Sigmoid colon (tissue), 7 donors: ENCODE measurements around the gene HK1. TPM values are rescaled to one million over a fixed set of nuclear protein-coding genes. Genes with fewer than 3 reads are reported as not detected.

Experiments used
- DNase-seq: peaks from one replicate; pipeline ENCODE4 v3.0.0-alpha.2; 2019
- H3K27ac ChIP-seq, 4 donors: fragments of 200-600 bp; sonication (generic); one replicate each; pipeline ENCODE4 v1.5.1; 2016 to 2019; ENCODE audit warnings: mild to moderate bottlenecking in 1 of 4
- H3K27me3 ChIP-seq, 3 donors: fragments of 200-600 bp; sonication (generic); one replicate each; pipeline ENCODE4 v1.5.1; 2019; ENCODE audit warnings: mild to moderate bottlenecking in 1 of 3
- H3K36me3 ChIP-seq, 4 donors: fragments of 200-600 bp; sonication (generic); one replicate each; pipeline ENCODE4 v1.5.1; 2016 to 2019
- H3K4me1 ChIP-seq, 4 donors: fragments of 200-600 bp; sonication (generic); one replicate each; pipeline ENCODE4 v1.5.1; 2017 to 2019
- H3K4me3 ChIP-seq, 4 donors: fragments of 200-600 bp; sonication (generic); one replicate each; pipeline ENCODE4 v1.5.1; 2017 to 2019; ENCODE audit warnings: mild to moderate bottlenecking in 2 of 4, moderate library complexity in 1 of 4
- H3K9me3 ChIP-seq, 4 donors: fragments of 200-600 bp in 3 of 4; sonication (generic) in 3 of 4; one replicate each; pipeline versions ENCODE4 v1.5.1 to v1.6.1; 2013 to 2019
- CTCF ChIP-seq, 4 experiments: fragments of 450-650 bp in 3 of 4; fragments of 200-600 bp in 1 of 4; IDR thresholded peaks; one replicate each; pipeline ENCODE4 v1.5.1; 2016 to 2019; ENCODE audit warnings: antibody characterized with exemption in 4 of 4, mild to moderate bottlenecking in 3 of 4, moderate library complexity in 2 of 4
- EP300 ChIP-seq, 4 donors: sonication (generic); formaldehyde crosslinking; IDR thresholded peaks; one replicate each; pipeline ENCODE4 v1.6.1; 2017; ENCODE audit warnings: antibody characterized with exemption in 4 of 4
- POLR2A ChIP-seq, 2 donors: fragments of 450-650 bp; IDR thresholded peaks; one replicate each; pipeline ENCODE4 v1.6.1; 2016; ENCODE audit warnings: antibody characterized with exemption in 2 of 2, mild to moderate bottlenecking in 2 of 2, moderate library complexity in 2 of 2
- POLR2AphosphoS5 ChIP-seq, 4 donors: sonication (generic); formaldehyde crosslinking; IDR thresholded peaks; one replicate each; pipeline ENCODE4 v1.6.1; 2017; ENCODE audit warnings: antibody characterized with exemption in 4 of 4
- WGBS, 2 donors: extraction: QIAGEN DNeasy Blood & Tissue Kit; methylation state at CpG; one replicate each; pipeline ENCODE4 v1.1.7; 2013; 5-methylcytosine and 5-hydroxymethylcytosine counted together
- intact Hi-C: fragments of 100-400 bp; cut with DNase I; formaldehyde crosslinking; loops from one replicate; pipeline ENCODE4 v1.15.1; 2023
- polyA plus RNA-seq, 3 donors: library from polyadenylated mRNA; stranded (reverse); fragments of 200-250 nt; gene quantifications; one replicate each; pipeline ENCODE4 v1.2.3, GENCODE V29; 2013
- total RNA-seq, 4 donors: library from RNA; depleted of rRNA; stranded (reverse); fragments of >200 nt; gene quantifications; one replicate each; pipeline ENCODE4 v1.1.0, GENCODE V29; 2016
- donor health status: healthy with polysubstance abuse.
- donor health status: Bipolar disorder and iron deficiency.
- donor health status: healthy.

The HK1 gene
- total and polyA plus RNA-seq, 7 donors: 23.4 to 74.9 (median 65.8) TPM

- H3K4me1 ChIP-seq: peaks cover 0 to 51% (median 46%) of the 10 kb centered on the region in 4 donors
Measured at GRCh38 chr10:69402386-69402785, 124.1 kb downstream of the HK1 start.

GRCh38 chr10:69403066-69403465 is 124.8 kb downstream of the HK1 start:
- H3K4me1 ChIP-seq: peaks cover 0 to 58% (median 52%) of the 10 kb centered on the region in 4 donors
- no peaks in the 10 kb centered on the region for H3K27me3 ChIP-seq
- intact Hi-C loops: loop anchor here (10.0 kb wide), 1 partner anchor 232 kb away; the partner anchor contains the start of gene FAM241B
- 46 to 82% methylated on average over 1 of the region's 1 CpG for WGBS, 2 donors
- TF ChIP-seq POLR2A (IDR thresholded peaks at IDR 0.05): no peak
- TF ChIP-seq POLR2AphosphoS5 (IDR thresholded peaks at IDR 0.05): peak in 1 of 4 donors; percentile 0
- H3K36me3 ChIP-seq: peaks cover 14 to 81% (median 30%) of the 10 kb centered on the region in 4 donors
- DNase-seq: no peak
- no peaks in the 10 kb centered on the region for H3K9me3 ChIP-seq
- peak overlapping the region; percentile 45 to 97 (median 90) for H3K27ac ChIP-seq
- no peak overlapping the region for H3K4me3 ChIP-seq

More at GRCh38 chr10:69402386-69402785, 124.1 kb downstream of the HK1 start:
- Histone ChIP-seq H3K27me3 (no peaks in the 10 kb centered on the region), H3K9me3 (no peaks in the 10 kb centered on the region), H3K36me3 (peaks cover 14 to 88% (median 30%) of the 10 kb centered on the region in 4 donors), H3K27ac (peak overlapping the region; percentile 45 to 97 (median 90)), H3K4me3 (no peak overlapping the region)
- TF ChIP-seq CTCF (IDR thresholded peaks at IDR 0.05): no peak
- peak in 1 of 4 donors; percentile 14 for TF ChIP-seq POLR2AphosphoS5 (IDR thresholded peaks at IDR 0.05)
- no peak for TF ChIP-seq POLR2A (IDR thresholded peaks at IDR 0.05)
- TF ChIP-seq EP300 (IDR thresholded peaks at IDR 0.05): no peak
- 86% methylated on average over 6 of the region's 6 CpGs for WGBS, 2 donors
- intact Hi-C loops: loop anchor here (10.0 kb wide), 1 partner anchor 232 kb away; the partner anchor contains the start of gene FAM241B
- no peak for DNase-seq

GRCh38 chr10:69403519-69403918 is 125.2 kb downstream of the HK1 start:
- Histone ChIP-seq H3K27ac (peak overlapping the region; percentile 88 to 97 (median 94)), H3K4me1 (peaks cover 0 to 62% (median 56%) of the 10 kb centered on the region in 4 donors), H3K4me3 (no peak overlapping the region), H3K27me3 (no peaks in the 10 kb centered on the region), H3K36me3 (peaks cover 14 to 76% (median 29%) of the 10 kb centered on the region in 4 donors), H3K9me3 (no peaks in the 10 kb centered on the region)
- TF ChIP-seq EP300 (IDR thresholded peaks at IDR 0.05) (peak in 1 of 4 donors; percentile 20), CTCF (IDR thresholded peaks at IDR 0.05) (no peak), POLR2AphosphoS5 (IDR thresholded peaks at IDR 0.05) (peak; percentile 26 to 85 (median 68)), POLR2A (IDR thresholded peaks at IDR 0.05) (no peak)
- intact Hi-C loops: loop anchor here (10.0 kb wide), 1 partner anchor 231 kb away; the partner anchor contains the start of gene FAM241B
- 72 to 76% methylated on average over 3 of the region's 3 CpGs for WGBS, 2 donors
- no peak for DNase-seq

- WGBS, 2 donors: 87 to 91% methylated on average over 10 of the region's 10 CpGs
- H3K27ac ChIP-seq: peak overlapping the region; percentile 88 to 97 (median 94)
- no peak for DNase-seq
- no peaks in the 10 kb centered on the region for H3K27me3 ChIP-seq
- H3K4me3 ChIP-seq: no peak overlapping the region
- intact Hi-C loops: loop anchor here (10.0 kb wide), 1 partner anchor 230 kb away; the partner anchor contains the start of gene FAM241B
- H3K36me3 ChIP-seq: peaks cover 14 to 64% (median 21%) of the 10 kb centered on the region in 4 donors
- TF ChIP-seq POLR2A (IDR thresholded peaks at IDR 0.05) (no peak), POLR2AphosphoS5 (IDR thresholded peaks at IDR 0.05) (no peak), EP300 (IDR thresholded peaks at IDR 0.05) (no peak), CTCF (IDR thresholded peaks at IDR 0.05) (no peak)
- H3K4me1 ChIP-seq: peaks cover 0 to 71% (median 63%) of the 10 kb centered on the region in 4 donors
- no peaks in the 10 kb centered on the region for H3K9me3 ChIP-seq
Measured at GRCh38 chr10:69404786-69405185, 126.5 kb downstream of the HK1 start.

- Histone ChIP-seq H3K4me3 (no peak overlapping the region), H3K36me3 (peaks cover 14 to 62% (median 21%) of the 10 kb centered on the region in 4 donors), H3K9me3 (no peaks in the 10 kb centered on the region), H3K4me1 (peaks cover 0 to 76% (median 64%) of the 10 kb centered on the region in 4 donors), H3K27ac (peak overlapping the region; percentile 88 to 97 (median 94)), H3K27me3 (no peaks in the 10 kb centered on the region)
- intact Hi-C loops: loop anchor here (10.0 kb wide), 1 partner anchor 230 kb away; the partner anchor contains the start of gene FAM241B
- 81 to 83% methylated on average over 4 of the region's 4 CpGs for WGBS, 2 donors
- DNase-seq: no peak
- TF ChIP-seq POLR2A (IDR thresholded peaks at IDR 0.05) (no peak), POLR2AphosphoS5 (IDR thresholded peaks at IDR 0.05) (no peak), EP300 (IDR thresholded peaks at IDR 0.05) (no peak), CTCF (IDR thresholded peaks at IDR 0.05) (no peak)
Measured at GRCh38 chr10:69405221-69405620, 126.9 kb downstream of the HK1 start.
